Astrocyte (in vitro differentiated cells and primary cell): ENCODE measurements around the gene QSER1. TPM values are rescaled to one million over a fixed set of nuclear protein-coding genes. Genes with fewer than 3 reads are reported as not detected.

Experiments used
- DNase-seq: peaks from one replicate; pipeline ENCODE4 v3.0.0-alpha.2; 2010; ENCODE audit warnings: low read depth
- FAIRE-seq: peaks from 2 replicates; lab custom pipeline; 2011; peaks lifted over from hg19 to GRCh38; lab: Jason Lieb, UNC
- H2AFZ ChIP-seq: 2 replicates; pipeline ENCODE4 v1.6.0; 2012; ENCODE audit warnings: low read depth, low read length, inconsistent platforms
- H3K27ac ChIP-seq: 2 replicates; pipeline ENCODE4 v1.5.1; 2011; ENCODE audit warnings: low read depth, low read length, inconsistent platforms
- H3K27me3 ChIP-seq: 2 replicates; pipeline ENCODE4 v1.6.0; 2011; ENCODE audit warnings: low read length, inconsistent platforms; ENCODE audit not compliant: insufficient read depth
- H3K36me3 ChIP-seq: 2 replicates; pipeline ENCODE4 v1.5.1; 2011; ENCODE audit warnings: low read length, inconsistent platforms; ENCODE audit not compliant: insufficient read depth
- H3K4me1 ChIP-seq: 2 replicates; pipeline ENCODE4 v1.5.1; 2011; ENCODE audit warnings: low read length, inconsistent platforms; ENCODE audit not compliant: insufficient read depth
- H3K4me2 ChIP-seq: 2 replicates; pipeline ENCODE4 v1.6.0; 2012; ENCODE audit warnings: low read length, inconsistent platforms
- H3K4me3 ChIP-seq: 2 replicates; pipeline ENCODE4 v1.5.1; 2011; ENCODE audit warnings: low read depth, mild to moderate bottlenecking, low read length, inconsistent platforms; ENCODE audit not compliant: insufficient read depth
- H3K79me2 ChIP-seq: 2 replicates; pipeline ENCODE4 v1.6.0; 2012; ENCODE audit warnings: mild to moderate bottlenecking, low read length, inconsistent platforms; ENCODE audit not compliant: insufficient read depth
- H3K9ac ChIP-seq: 2 replicates; pipeline ENCODE4 v1.6.0; 2012; ENCODE audit warnings: mild to moderate bottlenecking, low read length, inconsistent platforms
- H3K9me3 ChIP-seq: 2 replicates; pipeline ENCODE4 v1.5.1; 2012; ENCODE audit warnings: low read depth, mild to moderate bottlenecking, low read length, inconsistent platforms; ENCODE audit not compliant: insufficient read depth
- H4K20me1 ChIP-seq: 2 replicates; pipeline ENCODE4 v1.6.0; 2012; ENCODE audit warnings: low read length, inconsistent platforms; ENCODE audit not compliant: insufficient read depth
- H3K27ac Mint-ChIP-seq: one replicate; pipeline ENCODE4 v1.8.0; 2021; ENCODE audit warnings: mild to moderate bottlenecking, mixed read lengths; ENCODE audit not compliant: unreplicated experiment
- H3K27me3 Mint-ChIP-seq: one replicate; pipeline ENCODE4 v1.8.0; 2021; ENCODE audit warnings: low read depth, mixed read lengths; ENCODE audit not compliant: unreplicated experiment
- H3K36me3 Mint-ChIP-seq: one replicate; pipeline ENCODE4 v1.8.0; 2021; ENCODE audit warnings: low read depth, mixed read lengths; ENCODE audit not compliant: unreplicated experiment
- H3K4me1 Mint-ChIP-seq: one replicate; pipeline ENCODE4 v1.8.0; 2021; ENCODE audit warnings: low read depth, mixed read lengths; ENCODE audit not compliant: unreplicated experiment
- H3K4me3 Mint-ChIP-seq: one replicate; pipeline ENCODE4 v1.8.0; 2021; ENCODE audit warnings: mild to moderate bottlenecking, moderate library complexity, mixed read lengths; ENCODE audit not compliant: unreplicated experiment
- H3K9me3 Mint-ChIP-seq: one replicate; pipeline ENCODE4 v1.8.0; 2021; ENCODE audit warnings: mild to moderate bottlenecking, mixed read lengths; ENCODE audit not compliant: unreplicated experiment
- EZH2 ChIP-seq: IDR thresholded peaks from 2 replicates; pipeline ENCODE4 v1.6.1; 2012; ENCODE audit warnings: mild to moderate bottlenecking, low read length, inconsistent platforms; ENCODE audit not compliant: insufficient read depth
- total RNA-seq: library from RNA; stranded (reverse); gene quantifications from 2 replicates; pipeline ENCODE4 v1.2.1, GENCODE V29; 2021
- TF ChIP-seq, protein P1 (sequence below): IDR thresholded peaks from 2 replicates; pipeline ENCODE4 v1.5.1; 2011; ENCODE audit warnings: low read depth, mild to moderate bottlenecking, inconsistent platforms, low read length, moderate library complexity; ENCODE audit not compliant: insufficient read depth

The QSER1 gene
- total RNA-seq, 1 donor from 2014 or later, result 35.7 TPM

DNA sequence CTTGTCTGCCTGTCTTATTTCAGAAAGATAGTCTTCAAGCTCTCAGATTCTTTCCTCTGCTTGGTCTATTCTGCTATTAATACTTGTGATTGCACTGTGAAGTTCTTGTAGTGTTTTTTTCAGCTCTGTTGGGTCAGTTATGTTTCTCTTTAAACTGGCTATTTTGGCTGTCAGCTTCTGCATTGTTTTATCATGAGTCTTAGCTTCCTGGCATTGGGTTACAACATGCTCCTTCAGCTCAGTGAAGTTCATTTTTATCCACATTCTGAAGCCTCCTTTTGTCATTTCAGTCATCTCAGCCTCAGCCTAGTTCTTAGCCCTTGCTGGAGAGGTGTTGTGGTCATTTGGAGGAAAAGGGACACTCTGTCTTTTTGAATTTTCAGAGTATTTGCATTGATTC is 107.6 kb downstream of the QSER1 start:
- FAIRE-seq (peak; percentile 86), DNase-seq (peak; percentile 87)
- no peaks in the 10 kb centered on the region for H3K36me3 ChIP-seq
- H3K4me1 ChIP-seq, result peaks cover 12% of the 10 kb centered on the region
- H3K9me3 Mint-ChIP-seq, result peaks cover 17% of the 10 kb centered on the region
- no peak overlapping the region for H3K4me3 Mint-ChIP-seq
- H2AFZ ChIP-seq, result peak overlapping the region; percentile 50
- H3K4me3 ChIP-seq, result no peak overlapping the region
- H3K4me1 Mint-ChIP-seq, result peaks cover 16% of the 10 kb centered on the region
- H3K27me3 ChIP-seq, result peaks cover 2% of the 10 kb centered on the region
- H3K79me2 ChIP-seq, result no peaks in the 10 kb centered on the region
- H3K9ac ChIP-seq, result no peak overlapping the region
- H3K9me3 ChIP-seq, result no peaks in the 10 kb centered on the region
- TF ChIP-seq, protein P1, sequence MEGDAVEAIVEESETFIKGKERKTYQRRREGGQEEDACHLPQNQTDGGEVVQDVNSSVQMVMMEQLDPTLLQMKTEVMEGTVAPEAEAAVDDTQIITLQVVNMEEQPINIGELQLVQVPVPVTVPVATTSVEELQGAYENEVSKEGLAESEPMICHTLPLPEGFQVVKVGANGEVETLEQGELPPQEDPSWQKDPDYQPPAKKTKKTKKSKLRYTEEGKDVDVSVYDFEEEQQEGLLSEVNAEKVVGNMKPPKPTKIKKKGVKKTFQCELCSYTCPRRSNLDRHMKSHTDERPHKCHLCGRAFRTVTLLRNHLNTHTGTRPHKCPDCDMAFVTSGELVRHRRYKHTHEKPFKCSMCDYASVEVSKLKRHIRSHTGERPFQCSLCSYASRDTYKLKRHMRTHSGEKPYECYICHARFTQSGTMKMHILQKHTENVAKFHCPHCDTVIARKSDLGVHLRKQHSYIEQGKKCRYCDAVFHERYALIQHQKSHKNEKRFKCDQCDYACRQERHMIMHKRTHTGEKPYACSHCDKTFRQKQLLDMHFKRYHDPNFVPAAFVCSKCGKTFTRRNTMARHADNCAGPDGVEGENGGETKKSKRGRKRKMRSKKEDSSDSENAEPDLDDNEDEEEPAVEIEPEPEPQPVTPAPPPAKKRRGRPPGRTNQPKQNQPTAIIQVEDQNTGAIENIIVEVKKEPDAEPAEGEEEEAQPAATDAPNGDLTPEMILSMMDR, result no peak
- no peak for TF ChIP-seq EZH2
- H3K27ac ChIP-seq, result no peak overlapping the region
- no peaks in the 10 kb centered on the region for H3K27me3 Mint-ChIP-seq
- no peaks in the 10 kb centered on the region for H3K36me3 Mint-ChIP-seq
- peak overlapping the region; percentile 66 for H3K4me2 ChIP-seq
- H3K27ac Mint-ChIP-seq, result peak overlapping the region; percentile 59
- H4K20me1 ChIP-seq, result no peaks in the 10 kb centered on the region

DNA sequence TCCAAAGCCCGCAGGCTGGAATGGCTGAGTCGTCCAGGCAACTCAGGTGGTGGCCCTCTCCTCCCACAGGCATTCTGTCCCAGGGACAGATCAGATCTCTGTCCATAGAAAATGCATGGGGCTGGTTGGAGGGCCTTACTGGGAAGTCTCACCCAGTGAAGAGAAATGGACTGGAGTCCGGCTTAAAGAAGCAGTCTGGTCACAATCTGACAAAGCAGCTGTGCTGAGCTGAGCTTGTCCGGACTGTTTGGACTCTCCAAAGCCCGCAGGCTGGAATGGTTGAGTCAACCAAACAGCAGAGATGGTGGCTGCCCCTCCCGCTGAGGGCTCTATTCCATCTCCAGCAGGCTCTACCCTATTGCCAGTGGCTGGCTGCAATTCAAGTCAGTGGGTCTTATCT is 108.7 kb downstream of the QSER1 start:
- Mint-ChIP-seq H3K4me3 (no peak overlapping the region), H3K27me3 (no peaks in the 10 kb centered on the region), H3K27ac (no peak overlapping the region), H3K36me3 (no peaks in the 10 kb centered on the region), H3K4me1 (peaks cover 16% of the 10 kb centered on the region), H3K9me3 (peaks cover 20% of the 10 kb centered on the region)
- no peaks in the 10 kb centered on the region for H4K20me1 ChIP-seq
- H3K9ac ChIP-seq, result no peak overlapping the region
- H2AFZ ChIP-seq, result no peak overlapping the region
- no peaks in the 10 kb centered on the region for H3K36me3 ChIP-seq
- no peaks in the 10 kb centered on the region for H3K79me2 ChIP-seq
- no peak overlapping the region for H3K4me2 ChIP-seq
- peaks cover 2% of the 10 kb centered on the region for H3K27me3 ChIP-seq
- FAIRE-seq (no peak), DNase-seq (no peak)
- H3K4me1 ChIP-seq, result peaks cover 12% of the 10 kb centered on the region
- no peaks in the 10 kb centered on the region for H3K9me3 ChIP-seq
- H3K4me3 ChIP-seq, result no peak overlapping the region
- no peak overlapping the region for H3K27ac ChIP-seq
- TF ChIP-seq EZH2, result no peak

DNA sequence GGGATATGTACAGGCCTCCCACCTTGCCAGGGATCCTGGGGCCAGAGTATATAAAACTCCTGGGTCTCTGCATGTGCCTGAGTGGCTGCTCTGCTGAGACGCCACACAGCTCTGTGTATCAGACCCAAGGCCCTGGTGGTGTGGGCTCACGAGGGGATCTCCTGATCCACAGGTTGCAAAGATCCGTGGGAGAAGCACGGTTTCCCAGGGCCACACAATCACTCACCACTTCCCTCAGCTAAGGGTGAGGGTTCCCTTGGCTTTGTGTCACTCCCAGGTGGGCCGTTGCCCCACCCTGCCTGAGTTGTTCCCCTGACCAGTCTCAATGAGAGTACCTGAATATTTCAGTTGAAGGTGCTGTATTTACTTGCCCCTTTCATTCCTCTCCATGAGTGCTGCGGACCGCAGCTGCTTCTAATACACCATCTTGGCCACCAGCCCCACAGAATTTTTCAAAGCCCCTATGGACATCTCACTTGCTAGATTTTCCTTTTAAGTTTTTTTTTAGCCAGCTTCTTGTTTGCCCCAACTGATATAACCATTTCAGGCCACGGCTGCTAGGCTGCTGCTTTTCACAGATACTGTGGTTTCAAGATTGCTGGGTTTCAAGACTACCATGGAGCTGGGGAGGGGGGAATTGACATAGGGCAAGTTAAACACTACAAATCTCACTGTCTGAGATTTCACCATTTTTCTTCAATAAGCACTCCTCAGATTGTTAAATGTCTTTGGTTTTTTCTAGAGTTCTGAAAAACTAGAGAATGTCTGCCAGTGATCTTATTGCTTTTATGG is 109.3 kb downstream of the QSER1 start:
- H3K27ac Mint-ChIP-seq, result peak overlapping the region; percentile 44
- no peak for FAIRE-seq
- Histone ChIP-seq H3K4me1 (peaks cover 12% of the 10 kb centered on the region), H3K4me3 (no peak overlapping the region), H3K36me3 (no peaks in the 10 kb centered on the region), H2AFZ (no peak overlapping the region), H3K27me3 (no peaks in the 10 kb centered on the region), H3K9me3 (no peaks in the 10 kb centered on the region), H3K27ac (no peak overlapping the region), H4K20me1 (no peaks in the 10 kb centered on the region), H3K9ac (no peak overlapping the region), H3K79me2 (no peaks in the 10 kb centered on the region), H3K4me2 (no peak overlapping the region)
- H3K27me3 Mint-ChIP-seq, result peaks cover 4% of the 10 kb centered on the region
- peaks cover 20% of the 10 kb centered on the region for H3K9me3 Mint-ChIP-seq
- H3K4me3 Mint-ChIP-seq, result no peak overlapping the region
- H3K4me1 Mint-ChIP-seq, result peaks cover 16% of the 10 kb centered on the region
- no peaks in the 10 kb centered on the region for H3K36me3 Mint-ChIP-seq
- no peak for DNase-seq
- TF ChIP-seq, protein P1, result no peak
- no peak for TF ChIP-seq EZH2
